ENCODE data around the gene KDM6B. TPM values are rescaled to one million over a fixed set of nuclear protein-coding genes. Genes with fewer than 3 reads are reported as not detected.

Gene KDM6B
- total RNA-seq, 1 experiment from 2014 or later: 5.3 TPM

DNA sequence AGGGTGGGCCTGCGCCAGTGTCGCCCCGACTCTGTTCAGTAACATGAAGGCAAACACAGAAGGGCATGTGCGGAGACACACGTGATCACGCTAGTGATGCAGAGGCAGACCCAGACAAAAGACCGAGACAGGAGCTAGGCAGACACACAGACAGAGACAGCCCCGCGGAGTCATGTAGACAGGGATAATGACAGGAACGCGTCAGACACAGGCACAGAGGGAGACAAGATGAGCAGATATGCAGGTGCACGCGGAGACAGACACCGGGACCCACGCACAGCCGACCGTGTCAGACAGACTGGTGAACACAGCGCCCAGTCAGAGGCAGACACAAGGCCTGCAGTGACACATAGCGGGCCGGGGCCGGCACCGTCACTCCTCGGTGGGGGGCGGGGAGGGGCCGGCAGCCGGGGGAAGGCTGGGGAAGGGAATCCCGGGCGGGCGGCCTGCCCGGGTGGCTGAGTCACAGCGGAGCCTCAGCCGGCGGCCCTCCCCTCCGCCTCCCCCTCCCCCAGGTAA lies 7.4 kb downstream of the KDM6B start:
- peak; percentile 64 for DNase-seq (ENCODE audit: low spot score)

GRCh38 chr17:7841915-7842379 lies 7.9 kb downstream of the KDM6B start:
- peak; percentile 81 for DNase-seq (ENCODE audit: low spot score)

GRCh38 chr17:7842380-7843256 lies 8.6 kb downstream of the KDM6B start:
- peak; percentile 55 for DNase-seq (ENCODE audit: low spot score)

GRCh38 chr17:7843257-7843535 lies 9.2 kb downstream of the KDM6B start:
- no peak for DNase-seq (ENCODE audit: low spot score)

DNA sequence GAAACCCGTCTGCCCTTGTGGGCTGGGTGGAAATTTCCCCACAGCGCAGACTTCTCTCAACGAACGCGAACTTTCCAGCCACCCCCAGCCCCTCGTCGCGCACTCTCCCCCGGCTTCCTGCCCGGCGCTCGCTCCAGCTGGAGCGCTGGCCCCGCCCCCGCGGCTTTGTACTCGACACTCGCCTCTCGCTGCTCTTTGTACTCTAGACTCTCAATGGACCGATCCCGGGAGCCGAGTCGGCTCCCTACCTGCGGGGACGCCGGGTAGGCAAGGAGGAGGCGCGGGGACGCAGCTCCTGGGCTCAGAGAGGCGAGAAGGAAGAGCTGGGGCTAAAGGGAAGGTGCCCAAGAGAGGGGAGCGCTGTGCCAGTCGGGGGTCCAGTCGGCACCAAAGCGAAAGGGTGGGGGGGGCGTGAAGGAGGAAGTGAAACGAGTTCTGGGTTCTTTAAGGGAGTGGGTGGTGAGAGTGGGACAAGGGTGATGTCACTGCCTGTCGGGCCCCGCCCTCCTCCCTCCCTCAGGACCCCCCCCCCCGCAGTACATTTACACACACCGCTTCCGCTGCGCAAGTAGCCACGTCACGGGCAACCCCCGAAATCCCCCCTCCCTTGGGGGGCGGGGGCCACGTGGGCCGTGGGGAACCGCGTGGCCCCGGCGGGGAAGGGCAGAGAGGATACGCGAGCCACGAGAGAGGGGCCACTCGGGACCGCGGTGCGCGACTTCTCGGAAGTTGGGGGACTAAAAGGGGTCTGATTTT lies 9.7 kb downstream of the KDM6B start:
- DNase-seq (ENCODE audit: low spot score): peak; percentile 80

DNA sequence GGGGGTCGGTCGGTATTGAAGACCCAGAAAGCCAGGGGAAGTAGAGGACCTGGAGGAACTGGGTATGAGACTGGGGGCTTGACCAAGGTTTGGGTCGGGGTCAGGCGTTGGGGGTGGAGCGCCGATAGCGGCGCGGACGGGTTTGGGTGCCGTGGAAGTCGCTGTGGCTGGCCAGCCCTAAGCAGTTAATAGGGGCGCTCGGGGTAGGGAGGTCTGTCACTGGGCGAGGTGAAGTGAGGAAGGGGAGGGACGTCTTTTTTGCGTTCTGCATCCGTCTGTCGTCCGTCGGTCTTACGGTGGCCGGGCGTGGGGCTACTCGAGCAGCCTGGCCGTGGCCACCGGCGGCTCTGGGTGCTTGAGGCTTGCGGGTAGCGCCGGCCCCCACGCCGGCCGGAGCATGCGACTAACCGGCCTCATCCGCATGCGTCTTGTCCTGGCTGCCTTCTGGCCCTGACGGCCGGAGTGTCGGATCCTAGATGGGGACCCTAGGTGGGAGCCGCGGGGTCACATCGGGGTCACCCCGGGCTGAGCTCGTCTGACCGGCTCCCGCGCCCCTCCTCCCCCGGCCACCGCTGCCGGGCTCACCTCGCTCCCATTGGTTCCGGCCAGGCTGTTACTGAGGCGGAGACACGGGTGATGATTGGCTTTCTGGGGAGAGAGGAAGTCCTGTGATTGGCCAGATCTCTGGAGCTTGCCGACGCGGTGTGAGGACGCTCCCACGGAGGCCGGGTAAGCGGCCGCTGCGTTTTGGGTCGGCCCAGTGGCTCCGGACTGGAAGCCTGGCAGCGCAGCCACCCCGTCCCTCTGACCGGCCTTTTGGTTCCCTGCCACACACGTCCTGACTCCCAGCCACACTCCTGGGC lies 10.5 kb downstream of the KDM6B start:
- DNase-seq (ENCODE audit: low spot score): peak; percentile 86

GRCh38 chr17:7845359-7846062 lies 11.5 kb downstream of the KDM6B start:
- no peak for DNase-seq (ENCODE audit: low spot score)

DNA sequence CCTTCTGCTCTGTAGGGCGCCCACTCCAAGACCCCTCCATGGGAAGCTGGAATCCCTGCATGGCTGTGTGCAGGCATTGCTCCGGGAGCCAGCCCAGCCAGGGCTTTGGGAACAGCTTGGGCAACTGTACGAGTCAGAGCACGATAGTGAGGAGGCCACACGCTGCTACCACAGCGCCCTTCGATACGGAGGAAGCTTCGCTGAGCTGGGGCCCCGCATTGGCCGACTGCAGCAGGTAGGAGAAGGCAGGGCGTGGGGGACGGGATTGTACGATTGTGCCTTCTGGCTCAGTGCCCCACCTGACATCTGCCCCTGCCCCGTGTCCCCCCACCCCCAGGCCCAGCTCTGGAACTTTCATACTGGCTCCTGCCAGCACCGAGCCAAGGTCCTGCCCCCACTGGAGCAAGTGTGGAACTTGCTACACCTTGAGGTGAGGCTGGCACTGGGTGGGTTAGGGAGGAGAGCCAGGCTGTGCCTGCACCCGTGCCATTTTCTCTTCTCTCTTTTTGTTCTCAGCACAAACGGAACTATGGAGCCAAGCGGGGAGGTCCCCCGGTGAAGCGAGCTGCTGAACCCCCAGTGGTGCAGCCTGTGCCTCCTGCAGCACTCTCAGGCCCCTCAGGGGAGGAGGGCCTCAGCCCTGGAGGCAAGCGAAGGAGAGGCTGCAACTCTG lies 12.2 kb downstream of the KDM6B start:
- no peak for DNase-seq (ENCODE audit: low spot score)

- DNase-seq (ENCODE audit: low spot score): no peak
Measured at GRCh38 chr17:7846765-7847661, 13.0 kb downstream of the KDM6B start.

DNA sequence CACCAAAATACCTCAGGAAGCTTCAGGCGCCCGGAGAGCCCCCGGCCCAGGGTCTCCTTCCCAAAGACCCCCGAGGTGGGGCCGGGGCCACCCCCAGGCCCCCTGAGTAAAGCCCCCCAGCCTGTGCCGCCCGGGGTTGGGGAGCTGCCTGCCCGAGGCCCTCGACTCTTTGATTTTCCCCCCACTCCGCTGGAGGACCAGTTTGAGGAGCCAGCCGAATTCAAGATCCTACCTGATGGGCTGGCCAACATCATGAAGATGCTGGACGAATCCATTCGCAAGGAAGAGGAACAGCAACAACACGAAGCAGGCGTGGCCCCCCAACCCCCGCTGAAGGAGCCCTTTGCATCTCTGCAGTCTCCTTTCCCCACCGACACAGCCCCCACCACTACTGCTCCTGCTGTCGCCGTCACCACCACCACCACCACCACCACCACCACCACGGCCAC lies 14.1 kb downstream of the KDM6B start:
- DNase-seq (ENCODE audit: low spot score): no peak

DNA sequence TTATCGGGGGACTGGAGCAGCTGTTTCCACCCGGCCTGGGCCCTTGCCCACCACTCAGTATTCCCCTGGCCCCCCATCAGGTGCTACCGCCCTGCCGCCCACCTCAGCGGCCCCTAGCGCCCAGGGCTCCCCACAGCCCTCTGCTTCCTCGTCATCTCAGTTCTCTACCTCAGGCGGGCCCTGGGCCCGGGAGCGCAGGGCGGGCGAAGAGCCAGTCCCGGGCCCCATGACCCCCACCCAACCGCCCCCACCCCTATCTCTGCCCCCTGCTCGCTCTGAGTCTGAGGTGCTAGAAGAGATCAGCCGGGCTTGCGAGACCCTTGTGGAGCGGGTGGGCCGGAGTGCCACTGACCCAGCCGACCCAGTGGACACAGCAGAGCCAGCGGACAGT lies 14.7 kb downstream of the KDM6B start:
- DNase-seq (ENCODE audit: low spot score): no peak

DNA sequence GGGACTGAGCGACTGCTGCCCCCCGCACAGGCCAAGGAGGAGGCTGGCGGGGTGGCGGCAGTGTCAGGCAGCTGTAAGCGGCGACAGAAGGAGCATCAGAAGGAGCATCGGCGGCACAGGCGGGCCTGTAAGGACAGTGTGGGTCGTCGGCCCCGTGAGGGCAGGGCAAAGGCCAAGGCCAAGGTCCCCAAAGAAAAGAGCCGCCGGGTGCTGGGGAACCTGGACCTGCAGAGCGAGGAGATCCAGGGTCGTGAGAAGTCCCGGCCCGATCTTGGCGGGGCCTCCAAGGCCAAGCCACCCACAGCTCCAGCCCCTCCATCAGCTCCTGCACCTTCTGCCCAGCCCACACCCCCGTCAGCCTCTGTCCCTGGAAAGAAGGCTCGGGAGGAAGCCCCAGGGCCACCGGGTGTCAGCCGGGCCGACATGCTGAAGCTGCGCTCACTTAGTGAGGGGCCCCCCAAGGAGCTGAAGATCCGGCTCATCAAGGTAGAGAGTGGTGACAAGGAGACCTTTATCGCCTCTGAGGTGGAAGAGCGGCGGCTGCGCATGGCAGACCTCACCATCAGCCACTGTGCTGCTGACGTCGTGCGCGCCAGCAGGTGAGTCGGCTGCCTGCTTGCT lies 15.2 kb downstream of the KDM6B start:
- DNase-seq (ENCODE audit: low spot score): no peak

DNA sequence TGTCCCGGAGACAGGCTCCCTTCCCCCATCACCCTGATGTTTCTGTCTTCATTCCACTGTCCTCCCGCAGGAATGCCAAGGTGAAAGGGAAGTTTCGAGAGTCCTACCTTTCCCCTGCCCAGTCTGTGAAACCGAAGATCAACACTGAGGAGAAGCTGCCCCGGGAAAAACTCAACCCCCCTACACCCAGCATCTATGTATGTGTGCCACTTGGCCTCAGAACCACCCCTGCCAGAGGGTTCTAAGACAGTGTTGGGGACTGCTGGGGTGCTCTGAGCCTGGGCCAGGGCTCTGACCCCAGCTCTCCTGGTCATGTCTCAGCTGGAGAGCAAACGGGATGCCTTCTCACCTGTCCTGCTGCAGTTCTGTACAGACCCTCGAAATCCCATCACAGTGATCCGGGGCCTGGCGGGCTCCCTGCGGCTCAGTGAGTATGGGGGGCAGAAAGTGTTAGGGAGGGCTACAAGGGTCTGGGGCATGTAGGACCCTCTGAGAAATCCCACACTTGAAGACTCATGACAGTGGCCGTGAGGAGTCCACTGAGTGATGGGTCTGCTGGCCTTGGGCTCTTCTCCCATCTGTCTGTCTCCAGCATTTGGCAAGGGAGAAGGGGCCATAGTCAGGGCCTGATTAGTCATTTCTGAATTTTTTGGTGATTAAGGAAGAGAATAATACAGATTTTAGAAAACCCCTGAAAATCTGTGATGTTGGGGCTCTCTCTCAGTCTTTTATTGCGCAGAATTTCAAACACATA lies 15.9 kb downstream of the KDM6B start:
- no peak for DNase-seq (ENCODE audit: low spot score)

- no peak for DNase-seq (ENCODE audit: low spot score)
Measured at GRCh38 chr17:7850701-7851437, 16.9 kb downstream of the KDM6B start.

DNA sequence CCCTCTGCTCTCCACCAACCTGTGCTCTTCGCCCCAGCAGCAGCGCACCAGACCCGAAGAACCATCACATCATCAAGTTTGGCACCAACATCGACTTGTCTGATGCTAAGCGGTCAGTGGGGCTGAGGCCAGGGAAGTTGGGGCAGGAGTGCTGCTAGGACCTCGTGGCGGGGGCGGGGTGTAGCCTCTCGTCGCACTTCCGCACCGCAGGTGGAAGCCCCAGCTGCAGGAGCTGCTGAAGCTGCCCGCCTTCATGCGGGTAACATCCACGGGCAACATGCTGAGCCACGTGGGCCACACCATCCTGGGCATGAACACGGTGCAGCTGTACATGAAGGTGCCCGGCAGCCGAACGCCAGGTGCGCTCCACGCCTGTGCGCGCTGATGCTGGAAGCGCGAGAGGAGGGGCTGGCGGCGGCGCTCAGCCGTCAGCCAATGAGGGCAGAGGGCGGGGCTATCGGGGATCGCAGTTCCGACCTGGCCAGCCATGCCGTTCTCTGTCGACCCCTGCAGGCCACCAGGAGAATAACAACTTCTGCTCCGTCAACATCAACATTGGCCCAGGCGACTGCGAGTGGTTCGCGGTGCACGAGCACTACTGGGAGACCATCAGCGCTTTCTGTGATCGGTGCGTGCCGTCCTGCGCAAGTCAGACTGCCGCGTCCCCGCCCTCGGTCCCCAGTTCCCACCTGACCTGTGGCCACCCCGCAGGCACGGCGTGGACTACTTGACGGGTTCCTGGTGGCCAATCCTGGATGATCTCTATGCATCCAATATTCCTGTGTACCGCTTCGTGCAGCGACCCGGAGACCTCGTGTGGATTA lies 17.6 kb downstream of the KDM6B start:
- DNase-seq (ENCODE audit: low spot score): peak; percentile 91

DNA sequence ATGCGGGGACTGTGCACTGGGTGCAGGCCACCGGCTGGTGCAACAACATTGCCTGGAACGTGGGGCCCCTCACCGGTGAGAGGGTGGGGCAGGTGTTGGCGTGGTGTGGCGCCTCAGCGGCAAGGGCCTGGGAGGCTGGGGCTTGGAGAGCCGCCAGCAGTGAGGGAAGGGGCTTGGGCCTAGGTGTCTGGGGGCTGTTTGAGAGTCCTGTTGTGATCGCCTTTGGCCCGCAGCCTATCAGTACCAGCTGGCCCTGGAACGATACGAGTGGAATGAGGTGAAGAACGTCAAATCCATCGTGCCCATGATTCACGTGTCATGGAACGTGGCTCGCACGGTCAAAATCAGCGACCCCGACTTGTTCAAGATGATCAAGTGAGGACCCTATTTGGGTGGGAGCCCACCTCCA lies 18.2 kb downstream of the KDM6B start:
- DNase-seq (ENCODE audit: low spot score): no peak

All from HT-29 (cell line).